Kidney (tissue), 14 donors: Measurements from ENCODE around the gene CSF2. TPM values are rescaled to one million over a fixed set of nuclear protein-coding genes. Genes with fewer than 3 reads are reported as not detected.

Source experiments
- DNase-seq, 5 donors: peaks; one replicate each; pipeline ENCODE4 v3.0.0-alpha.2; 2013 to 2020
- FAIRE-seq: peaks from 2 replicates; lab custom pipeline; 2012; peaks lifted over from hg19 to GRCh38; lab: Jason Lieb, UNC
- H3K27ac ChIP-seq, 2 donors: one replicate each; pipeline ENCODE4 v1.7.0; 2013; ENCODE audit warnings: low read depth in 2 of 2, low read length in 2 of 2, inconsistent platforms in 1 of 2
- H3K27me3 ChIP-seq: one replicate; pipeline ENCODE4 v1.7.1; 2013; ENCODE audit warnings: low read length, inconsistent platforms; ENCODE audit not compliant: control insufficient read depth, insufficient read depth
- H3K36me3 ChIP-seq, 3 donors: one replicate each; pipeline versions ENCODE4 v1.7.0 to v1.7.1; 2013; ENCODE audit warnings: low read length in 3 of 3, control low read depth in 1 of 3, inconsistent platforms in 1 of 3; ENCODE audit not compliant: insufficient read depth in 3 of 3, control insufficient read depth in 2 of 3
- H3K4me1 ChIP-seq, 3 donors: one replicate each; pipeline versions ENCODE4 v1.7.0 to v1.7.1; 2013; ENCODE audit warnings: low read length in 3 of 3, inconsistent platforms in 1 of 3, low read depth in 1 of 3; ENCODE audit not compliant: control insufficient read depth in 2 of 3, insufficient read depth in 2 of 3
- H3K4me3 ChIP-seq, 3 donors: one replicate each; pipeline versions ENCODE4 v1.7.0 to v1.8.1; 2013; ENCODE audit warnings: low read length in 3 of 3, control low read depth in 1 of 3, inconsistent platforms in 1 of 3
- H3K9ac ChIP-seq, 3 donors: one replicate each; pipeline versions ENCODE4 v1.7.0 to v1.7.1; 2013; ENCODE audit warnings: low read length in 3 of 3, control low read depth in 1 of 3, inconsistent platforms in 1 of 3
- H3K9me3 ChIP-seq, 3 donors: one replicate each; pipeline versions ENCODE4 v1.7.0 to v1.7.1; 2013; ENCODE audit warnings: low read length in 3 of 3, control low read depth in 1 of 3, inconsistent platforms in 1 of 3; ENCODE audit not compliant: control insufficient read depth in 2 of 3, insufficient read depth in 1 of 3
- CTCF ChIP-seq: IDR thresholded peaks from 3 replicates; pipeline ENCODE4 v1.5.1; 2012; ENCODE audit warnings: mild to moderate bottlenecking, moderate library complexity, borderline replicate concordance; ENCODE audit not compliant: insufficient read depth; ENCODE audit errors: extremely low read depth
- intact Hi-C: fragments of 100-400 bp; cut with DNase I; formaldehyde crosslinking; loops from one replicate; pipeline ENCODE4 v1.11.1; 2022
- polyA plus RNA-seq: library from polyadenylated mRNA; stranded (reverse); fragments of 350-450 nt; fragmentation: Illumina TruSeq; extraction: RNeasy Lipid Tissue Mini Kit (QIAGEN cat#74804); gene quantifications from one replicate; pipeline ENCODE4 v1.2.3, GENCODE V29; 2014; ENCODE audit warnings: low read depth, low replicate concordance; ENCODE audit not compliant: insufficient read depth
- total RNA-seq: library from RNA; stranded (reverse); fragmentation: NEBNext Ultra II Directional; extraction: Animal tissue kit (Norgen Biotek cat#: 25700); gene quantifications from one replicate; pipeline ENCODE4 v1.2.1, GENCODE V29; 2021
- donor health status: control.
- donor health status: control.
- donor health status: control.
- donor health status: control.
- donor health status: control.
- donor health status: DM: yes; HTN: yes; CAD: no.
- donor health status: Normal renal cell carcinoma (clear cell type).

The CSF2 gene
- total and polyA plus RNA-seq, 2 donors from 2014 or later, result not detected

- TF ChIP-seq CTCF, result no peak
- H3K27ac ChIP-seq, result no peak overlapping the region
- no peak for FAIRE-seq
Measured at GRCh38 chr5:132080595-132080994, 7.0 kb downstream of the CSF2 start.

DNA sequence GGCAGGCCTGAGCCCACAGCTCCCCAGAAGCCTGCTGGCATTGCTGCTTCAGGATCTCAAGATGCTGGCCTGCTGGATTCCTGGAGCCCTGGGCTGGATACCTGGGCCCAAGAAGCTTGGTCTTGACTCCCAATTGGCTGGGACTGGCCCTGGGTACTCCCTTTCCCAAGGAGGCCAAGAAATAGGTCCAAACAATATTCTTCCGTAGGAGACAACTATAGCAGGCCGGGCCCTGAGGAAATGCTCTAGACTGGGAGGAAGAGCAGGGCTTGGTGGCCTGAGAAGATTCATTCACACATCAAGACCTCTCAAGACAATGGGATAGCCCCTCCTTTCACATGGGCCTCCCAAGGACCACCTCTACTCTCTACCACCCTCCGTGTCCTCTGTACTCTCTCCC is 7.9 kb downstream of the CSF2 start:
- DNase-seq (no peak), FAIRE-seq (no peak)
- TF ChIP-seq CTCF, result no peak
- no peak overlapping the region for H3K4me3 ChIP-seq
- no peak overlapping the region for H3K27ac ChIP-seq
- H3K36me3 ChIP-seq, result no peaks in the 10 kb centered on the region
- no peak overlapping the region for H3K9ac ChIP-seq
- no peaks in the 10 kb centered on the region for H3K9me3 ChIP-seq
- no peaks in the 10 kb centered on the region for H3K27me3 ChIP-seq
- no peaks in the 10 kb centered on the region for H3K4me1 ChIP-seq
- intact Hi-C loops, result no loop called here

More at GRCh38 chr5:132080595-132080994, 7.0 kb downstream of the CSF2 start:
- H3K9ac ChIP-seq, result no peak overlapping the region
- no peaks in the 10 kb centered on the region for H3K9me3 ChIP-seq
- intact Hi-C loops, result no loop called here
- H3K4me1 ChIP-seq, result no peaks in the 10 kb centered on the region
- H3K4me3 ChIP-seq, result no peak overlapping the region
- DNase-seq, result no peak
- no peaks in the 10 kb centered on the region for H3K27me3 ChIP-seq
- no peaks in the 10 kb centered on the region for H3K36me3 ChIP-seq

DNA sequence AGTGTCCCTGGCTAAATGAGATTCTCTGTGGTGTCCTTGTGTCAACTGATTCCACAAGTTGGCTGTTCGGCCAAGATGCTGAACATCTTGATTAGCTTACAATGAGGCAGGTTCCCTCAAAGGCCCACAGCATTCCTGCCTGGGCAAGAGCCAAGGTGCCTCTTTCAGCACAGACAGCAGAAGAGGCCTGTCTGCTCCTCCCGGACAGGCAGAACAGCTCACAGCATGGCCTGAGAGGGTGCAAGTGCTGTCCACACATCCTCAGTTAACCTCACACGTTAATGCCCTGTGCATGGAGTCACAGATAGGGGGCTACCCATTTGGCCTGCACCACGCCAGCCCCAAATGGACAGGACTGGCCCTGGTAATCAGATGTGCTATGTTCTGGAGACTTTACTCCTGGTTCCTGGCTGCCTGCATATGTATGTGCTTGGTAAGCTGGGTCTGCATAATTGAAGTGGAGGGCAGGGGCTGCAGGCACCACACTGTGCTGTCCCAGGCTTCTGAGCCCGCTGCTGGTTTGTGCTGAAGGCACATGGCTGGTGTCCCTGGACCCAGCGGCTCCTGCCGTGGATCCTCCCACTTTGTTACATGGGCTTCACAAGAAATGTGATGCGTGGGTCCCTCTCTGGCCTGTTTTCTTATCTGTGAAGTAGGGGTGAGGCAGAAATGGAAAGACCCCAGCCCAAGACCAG is 8.9 kb downstream of the CSF2 start:
- Histone ChIP-seq H3K4me3 (no peak overlapping the region), H3K4me1 (no peaks in the 10 kb centered on the region), H3K9me3 (no peaks in the 10 kb centered on the region), H3K27ac (no peak overlapping the region), H3K27me3 (no peaks in the 10 kb centered on the region), H3K36me3 (no peaks in the 10 kb centered on the region), H3K9ac (no peak overlapping the region)
- no peak for FAIRE-seq
- TF ChIP-seq CTCF, result no peak
- DNase-seq, result no peak
- intact Hi-C loops, result no loop called here
